ENCODE results near the gene STX10. TPM values are rescaled to one million over a fixed set of nuclear protein-coding genes. Genes with fewer than 3 reads are reported as not detected.

The STX10 gene
- total RNA-seq, 1 donor, result 86.2 TPM

- no peak for DNase-seq (ENCODE audit: low read depth in 2 of 3, low spot score in 2 of 3)
These were observed 27.8 kb downstream of the STX10 start for GRCh38 chr19:13122275-13122878.

- no peak for DNase-seq (ENCODE audit: low read depth in 2 of 3, low spot score in 2 of 3)
These were observed 28.5 kb downstream of the STX10 start for GRCh38 chr19:13121551-13122274.

GRCh38 chr19:13120817-13121216 lies 29.4 kb downstream of the STX10 start:
- no peak for DNase-seq (ENCODE audit: low read depth in 2 of 3, low spot score in 2 of 3)

- no peak for DNase-seq (ENCODE audit: low read depth in 2 of 3, low spot score in 2 of 3)
These were observed 30.1 kb downstream of the STX10 start for GRCh38 chr19:13120031-13120430.

- DNase-seq (ENCODE audit: low read depth in 2 of 3, low spot score in 2 of 3), result no peak
These were observed 30.5 kb downstream of the STX10 start for GRCh38 chr19:13119627-13120026.

- DNase-seq (ENCODE audit: low read depth in 2 of 3, low spot score in 2 of 3), result no peak
These were observed 31.6 kb downstream of the STX10 start for GRCh38 chr19:13118424-13119193.

GRCh38 chr19:13117772-13118423 lies 32.3 kb downstream of the STX10 start, which contains the start of gene NACC1:
NACC1 (plus strand) TSS chr19:13118264; CDS start chr19:13135208, 16,944 bp downstream.
- peak; percentile 58 to 93 (median 88) for DNase-seq (ENCODE audit: low read depth in 2 of 3, low spot score in 2 of 3)

GRCh38 chr19:13117176-13117771 lies 32.9 kb downstream of the STX10 start:
- DNase-seq (ENCODE audit: low read depth in 2 of 3, low spot score in 2 of 3), result no peak

- peak; percentile 77 to 95 (median 91) for DNase-seq (ENCODE audit: low read depth in 2 of 3, low spot score in 2 of 3)
These were observed 33.6 kb downstream of the STX10 start, which contains the start of gene TRMT1 for GRCh38 chr19:13116282-13117175. TRMT1 (minus strand) TSS chr19:13116740; CDS start chr19:13116399, 341 bp downstream.

GRCh38 chr19:13115936-13116281 lies 34.3 kb downstream of the STX10 start:
- DNase-seq (ENCODE audit: low read depth in 2 of 3, low spot score in 2 of 3), result no peak

GRCh38 chr19:13112555-13112954 lies 37.6 kb downstream of the STX10 start:
- no peak for DNase-seq (ENCODE audit: low read depth in 2 of 3, low spot score in 2 of 3)

GRCh38 chr19:13110099-13110610 lies 40.0 kb downstream of the STX10 start:
- no peak for DNase-seq (ENCODE audit: low read depth in 2 of 3, low spot score in 2 of 3)

- DNase-seq (ENCODE audit: low read depth in 2 of 3, low spot score in 2 of 3), result no peak
These were observed 40.6 kb downstream of the STX10 start for GRCh38 chr19:13109361-13110098.

- peak in 2 of 3 donors; percentile 54 to 62 for DNase-seq (ENCODE audit: low read depth in 2 of 3, low spot score in 2 of 3)
These were observed 45.1 kb downstream of the STX10 start for GRCh38 chr19:13104848-13105711.

GRCh38 chr19:13104360-13104847 lies 45.8 kb downstream of the STX10 start:
- peak in 2 of 3 donors; percentile 98 to 99 for DNase-seq (ENCODE audit: low read depth in 2 of 3, low spot score in 2 of 3)

GRCh38 chr19:13103581-13104359 lies 46.4 kb downstream of the STX10 start:
- DNase-seq (ENCODE audit: low read depth in 2 of 3, low spot score in 2 of 3), result no peak
